HUES6 (cell line): ENCODE results near the gene LDB2.
A peak's percentile ranks its signal among the peaks of the same experiment; 100 is the strongest.

Experiments used
- H3K27ac ChIP-seq: 2 replicates; pipeline ENCODE4 v1.7.0; 2013; ENCODE audit warnings: low read depth, mild to moderate bottlenecking, low read length, inconsistent platforms
- H3K27me3 ChIP-seq: 2 replicates; pipeline ENCODE4 v1.6.1; 2013; ENCODE audit warnings: low read length; ENCODE audit not compliant: control insufficient read depth, insufficient read depth
- H3K36me3 ChIP-seq: 2 replicates; pipeline ENCODE4 v1.6.1; 2013; ENCODE audit warnings: low read length; ENCODE audit not compliant: control insufficient read depth, insufficient read depth
- H3K4me1 ChIP-seq: 2 replicates; pipeline ENCODE4 v1.6.1; 2013; ENCODE audit warnings: low read length; ENCODE audit not compliant: control insufficient read depth, insufficient read depth
- H3K4me3 ChIP-seq: 2 replicates; pipeline ENCODE4 v1.5.1; 2013; ENCODE audit warnings: low read depth, low read length
- H3K9ac ChIP-seq: one replicate; pipeline ENCODE4 v1.6.1; 2013; ENCODE audit warnings: mild to moderate bottlenecking, low read length
- H3K9me3 ChIP-seq: 2 replicates; pipeline ENCODE4 v1.6.1; 2013; ENCODE audit warnings: low read depth, low read length; ENCODE audit not compliant: control insufficient read depth, insufficient read depth

The LDB2 gene

DNA sequence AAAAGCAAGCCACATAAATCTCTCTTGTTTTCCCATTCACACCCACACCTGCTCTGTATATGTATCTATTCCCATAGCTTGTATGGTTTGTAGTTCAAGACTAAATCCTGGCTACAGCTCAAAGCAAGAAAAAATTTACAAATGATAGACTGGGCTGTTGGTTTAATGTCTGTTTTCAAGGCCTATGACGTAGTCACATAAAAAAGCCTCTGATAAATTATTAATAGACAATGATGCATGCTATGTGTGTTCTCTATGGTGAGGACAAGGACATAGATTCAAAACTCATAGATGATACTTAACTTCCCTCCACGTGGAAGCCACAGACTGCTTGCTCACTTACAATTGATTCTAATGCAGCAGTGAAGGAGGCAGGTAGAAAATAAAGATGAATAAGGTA is 194.0 kb downstream of the LDB2 start:
- H3K27me3 ChIP-seq, result no peaks in the 10 kb centered on the region
- H3K9ac ChIP-seq, result no peak overlapping the region
- no peaks in the 10 kb centered on the region for H3K36me3 ChIP-seq
- peaks cover 6% of the 10 kb centered on the region; the same call in 1 of the 2 replicates for H3K4me1 ChIP-seq
- H3K27ac ChIP-seq, result no peak overlapping the region
- H3K9me3 ChIP-seq, result no peaks in the 10 kb centered on the region
- no peak overlapping the region for H3K4me3 ChIP-seq

DNA sequence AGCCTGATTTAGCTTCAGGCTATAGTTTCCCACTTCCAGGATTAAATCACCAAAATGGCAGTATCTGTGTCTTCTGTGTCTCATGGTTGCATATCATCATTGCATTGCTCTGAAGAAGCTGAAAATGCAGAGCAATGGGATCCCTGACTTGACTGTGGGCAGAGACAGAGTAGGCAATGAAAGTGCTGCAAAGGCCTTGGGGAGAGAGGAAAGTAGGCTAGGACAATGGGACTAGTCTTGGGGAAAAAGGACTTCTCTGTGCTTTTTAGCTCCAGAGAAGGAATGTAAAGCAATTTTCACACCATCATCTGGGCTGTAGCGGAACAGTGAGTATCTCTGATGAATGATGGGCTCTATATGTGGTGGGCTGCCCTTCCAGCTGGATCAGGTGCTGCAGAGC is 202.5 kb downstream of the LDB2 start:
- no peak overlapping the region for H3K4me3 ChIP-seq
- no peak overlapping the region for H3K9ac ChIP-seq
- no peaks in the 10 kb centered on the region for H3K36me3 ChIP-seq
- H3K27ac ChIP-seq, result peak overlapping the region; percentile 53; the same call in 1 of the 2 replicates
- peaks cover 40% of the 10 kb centered on the region for H3K4me1 ChIP-seq
- H3K27me3 ChIP-seq, result no peaks in the 10 kb centered on the region
- no peaks in the 10 kb centered on the region for H3K9me3 ChIP-seq

DNA sequence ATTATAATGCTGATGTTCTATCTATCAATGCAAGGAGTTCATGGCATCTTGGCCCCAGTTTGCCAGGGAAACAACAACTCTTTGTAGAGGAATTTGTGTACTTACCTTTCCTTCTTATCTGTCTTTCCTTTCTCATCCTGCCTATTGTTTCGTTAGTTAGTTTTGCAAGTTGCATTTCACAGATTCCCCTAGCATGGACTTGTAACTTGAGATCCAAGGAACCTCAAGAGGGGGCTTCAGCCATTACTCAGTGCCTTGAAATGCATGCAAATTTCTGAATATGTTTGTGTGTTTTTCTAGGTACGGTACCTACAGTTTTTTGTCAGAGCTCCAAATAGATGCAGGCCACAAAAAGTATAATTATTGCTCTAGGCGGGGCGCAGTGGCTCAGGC is 203.6 kb downstream of the LDB2 start:
- Histone ChIP-seq H3K36me3 (no peaks in the 10 kb centered on the region), H3K9me3 (no peaks in the 10 kb centered on the region), H3K4me3 (peak overlapping the region; percentile 2; the same call in 1 of the 2 replicates), H3K9ac (no peak overlapping the region), H3K27ac (peak overlapping the region; percentile 53), H3K4me1 (peaks cover 40% of the 10 kb centered on the region), H3K27me3 (no peaks in the 10 kb centered on the region)

DNA sequence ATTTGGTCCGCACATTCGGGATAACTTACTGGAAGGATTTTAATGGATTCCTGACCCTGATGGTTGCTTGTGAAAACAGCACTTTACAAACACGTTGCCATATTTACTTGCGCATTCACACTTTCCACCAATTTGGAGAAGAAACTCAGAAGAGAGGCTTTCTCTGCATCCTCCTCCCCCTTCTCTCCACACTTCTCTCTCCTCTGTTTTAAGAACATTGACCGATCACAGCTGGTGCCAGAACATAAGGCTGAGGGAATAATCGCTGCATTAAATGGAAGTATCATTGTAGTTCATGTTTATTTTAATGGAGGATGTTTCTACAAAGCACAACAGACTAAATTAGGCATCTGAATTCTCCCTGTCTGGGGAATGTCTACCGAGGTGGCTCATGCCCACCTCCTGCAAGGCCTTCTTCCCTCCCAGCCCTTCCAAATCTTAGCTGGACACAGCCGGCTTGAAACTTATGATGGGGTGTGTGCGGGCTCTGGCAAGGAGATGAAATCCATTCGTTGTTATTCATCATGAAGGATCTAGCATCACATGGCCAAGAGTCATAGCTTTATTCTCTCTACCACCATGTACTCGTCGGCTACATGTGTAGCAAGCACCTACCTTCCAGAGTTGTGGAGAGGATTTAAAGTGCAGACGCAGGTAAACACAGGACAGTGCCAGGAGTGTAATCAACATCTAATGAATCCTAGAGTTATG is 204.1 kb downstream of the LDB2 start:
- Histone ChIP-seq H3K4me1 (peaks cover 40% of the 10 kb centered on the region), H3K9me3 (no peaks in the 10 kb centered on the region)

DNA sequence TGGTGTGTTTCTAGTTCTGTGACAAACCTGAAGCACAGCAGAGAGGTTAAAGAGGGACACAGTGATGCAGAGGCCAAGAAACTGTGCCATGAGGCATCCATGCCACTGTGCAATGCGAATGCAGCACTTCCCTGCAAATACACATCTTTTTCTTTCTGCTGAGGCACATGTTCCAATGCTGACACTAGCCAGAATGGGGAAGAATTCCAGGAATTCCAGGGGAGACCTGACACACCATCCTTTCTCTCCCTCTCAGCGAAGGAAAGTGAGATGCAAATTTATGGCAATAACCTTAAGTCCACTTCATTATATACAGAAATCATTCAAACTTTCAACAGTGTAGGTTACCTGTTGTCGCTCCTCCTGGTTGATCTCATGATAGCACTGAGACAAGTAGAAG is 204.8 kb downstream of the LDB2 start:
- Histone ChIP-seq H3K4me1 (peaks cover 40% of the 10 kb centered on the region), H3K36me3 (no peaks in the 10 kb centered on the region), H3K9me3 (no peaks in the 10 kb centered on the region), H3K9ac (no peak overlapping the region), H3K27ac (peak overlapping the region; percentile 53; the same call in 1 of the 2 replicates), H3K27me3 (no peaks in the 10 kb centered on the region), H3K4me3 (no peak overlapping the region)

More for the DNA sequence above, 204.1 kb downstream of the LDB2 start:
- Histone ChIP-seq H3K4me3 (peak overlapping the region; percentile 2; the same call in 1 of the 2 replicates), H3K27ac (peak overlapping the region; percentile 53), H3K36me3 (no peaks in the 10 kb centered on the region), H3K27me3 (no peaks in the 10 kb centered on the region), H3K9ac (no peak overlapping the region)

DNA sequence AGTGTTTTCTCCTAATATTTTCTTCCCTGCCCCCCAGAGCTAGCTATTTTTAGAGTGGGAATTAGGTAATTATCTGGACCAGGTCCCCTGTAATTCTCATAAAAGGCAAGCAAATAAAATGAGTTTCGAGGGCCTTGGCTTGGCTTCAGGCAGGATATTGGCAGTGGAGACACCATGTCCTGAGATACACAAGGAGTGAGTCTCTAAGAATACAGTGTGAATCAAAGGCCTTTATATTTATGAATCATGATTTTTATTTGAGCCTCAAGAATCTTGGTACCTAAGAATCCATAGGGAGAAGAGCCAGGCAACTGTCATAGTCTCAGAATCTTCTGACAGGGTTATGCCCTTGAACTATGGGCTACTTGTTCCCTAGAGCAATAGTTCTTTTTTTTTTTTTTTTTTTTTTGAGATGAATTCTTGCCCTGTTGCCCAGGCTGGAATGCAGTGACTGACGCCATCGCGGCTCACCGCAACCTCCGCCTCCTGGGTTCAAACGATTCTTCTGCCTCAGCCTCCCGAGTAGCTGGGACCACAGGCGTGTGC is 205.4 kb downstream of the LDB2 start:
- Histone ChIP-seq H3K9me3 (no peaks in the 10 kb centered on the region), H3K27me3 (no peaks in the 10 kb centered on the region), H3K27ac (no peak overlapping the region), H3K4me1 (peaks cover 42% of the 10 kb centered on the region), H3K36me3 (no peaks in the 10 kb centered on the region), H3K9ac (no peak overlapping the region), H3K4me3 (no peak overlapping the region)

DNA sequence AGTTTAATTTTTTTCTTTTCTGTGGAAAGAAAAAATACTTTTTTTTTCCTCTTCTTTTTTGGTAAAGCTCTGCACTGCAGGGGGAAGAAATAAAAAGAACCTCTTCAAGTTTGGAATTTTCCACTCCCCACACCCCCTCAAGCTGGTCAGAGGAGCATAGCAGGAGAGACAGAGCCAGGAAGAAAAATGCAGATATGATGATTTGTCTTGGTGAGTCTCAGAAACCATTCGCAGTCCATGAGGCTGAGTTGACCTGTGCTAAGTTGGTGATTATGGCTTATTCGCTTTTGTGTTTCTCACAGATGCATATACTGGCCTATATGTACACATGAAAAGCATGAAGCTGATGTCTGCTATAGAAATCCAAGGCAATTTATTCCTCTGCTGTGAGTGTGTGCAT is 205.9 kb downstream of the LDB2 start:
- Histone ChIP-seq H3K36me3 (no peaks in the 10 kb centered on the region), H3K4me1 (peaks cover 44% of the 10 kb centered on the region), H3K9ac (no peak overlapping the region), H3K27ac (no peak overlapping the region), H3K9me3 (no peaks in the 10 kb centered on the region), H3K27me3 (no peaks in the 10 kb centered on the region), H3K4me3 (no peak overlapping the region)

DNA sequence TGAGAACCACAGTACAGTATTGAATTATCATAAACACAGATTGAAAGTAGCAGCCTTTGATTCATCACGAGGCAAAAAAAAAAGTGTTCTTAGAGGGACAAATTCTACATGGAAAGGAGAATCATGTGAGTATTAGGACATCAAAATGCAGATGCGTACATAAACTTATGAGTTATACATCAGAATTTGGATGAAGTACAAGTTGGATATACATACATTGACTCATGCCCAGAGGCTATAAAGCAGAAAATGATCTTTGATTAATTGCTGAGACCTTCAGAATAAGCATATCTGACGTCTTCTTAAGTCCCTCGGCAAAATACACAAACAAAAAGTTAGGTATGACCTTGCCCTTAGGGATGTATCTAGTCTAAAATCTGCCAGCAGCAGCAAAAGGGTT is 206.4 kb downstream of the LDB2 start:
- Histone ChIP-seq H3K4me3 (no peak overlapping the region), H3K9me3 (no peaks in the 10 kb centered on the region), H3K27me3 (no peaks in the 10 kb centered on the region), H3K36me3 (no peaks in the 10 kb centered on the region), H3K9ac (no peak overlapping the region), H3K27ac (no peak overlapping the region), H3K4me1 (peaks cover 44% of the 10 kb centered on the region)

DNA sequence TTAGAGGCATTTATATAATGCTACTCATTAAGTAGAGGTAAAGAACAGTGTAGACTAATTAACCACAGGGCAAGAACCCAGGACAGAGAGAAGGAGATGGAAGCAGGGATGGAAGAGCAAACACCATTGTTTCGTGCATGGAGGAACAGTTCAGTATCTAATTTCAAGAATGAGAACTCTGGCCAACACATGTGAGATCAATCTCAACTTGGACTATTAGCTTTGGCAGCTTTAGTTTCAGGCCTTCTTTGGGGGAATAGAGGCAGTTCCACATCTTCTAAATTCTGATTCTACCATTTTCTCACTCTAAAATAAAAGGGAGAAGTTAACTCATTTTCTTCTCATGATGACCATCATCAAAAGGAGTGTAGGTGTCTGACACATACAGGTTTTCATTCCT is 207.0 kb downstream of the LDB2 start:
- H3K4me1 ChIP-seq, result peaks cover 44% of the 10 kb centered on the region
- no peak overlapping the region for H3K27ac ChIP-seq
- no peaks in the 10 kb centered on the region for H3K9me3 ChIP-seq
- no peak overlapping the region for H3K9ac ChIP-seq
- H3K4me3 ChIP-seq, result no peak overlapping the region
- H3K36me3 ChIP-seq, result no peaks in the 10 kb centered on the region
- H3K27me3 ChIP-seq, result no peaks in the 10 kb centered on the region

DNA sequence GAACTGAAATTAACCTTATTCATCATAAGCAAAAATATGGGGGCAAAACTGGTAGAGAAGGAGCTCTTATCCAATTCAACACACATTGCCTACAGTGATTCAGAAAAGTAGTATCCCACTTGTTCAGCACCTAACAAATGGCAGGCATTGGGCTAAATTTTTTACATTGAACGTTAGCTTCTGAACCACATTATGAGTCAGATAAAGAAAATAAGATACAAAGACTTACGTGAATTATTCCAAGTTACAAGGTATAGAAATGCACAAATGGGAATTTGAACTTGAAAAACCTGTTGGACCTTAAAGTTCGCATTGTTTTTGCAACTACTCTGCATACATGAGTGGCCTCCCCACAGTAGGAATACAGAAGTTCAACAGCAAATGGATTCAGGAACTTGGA is 210.6 kb downstream of the LDB2 start:
- no peak overlapping the region for H3K4me3 ChIP-seq
- H3K9me3 ChIP-seq, result no peaks in the 10 kb centered on the region
- peaks cover 13% of the 10 kb centered on the region for H3K4me1 ChIP-seq
- H3K27me3 ChIP-seq, result no peaks in the 10 kb centered on the region
- no peaks in the 10 kb centered on the region for H3K36me3 ChIP-seq
- H3K9ac ChIP-seq, result no peak overlapping the region
- H3K27ac ChIP-seq, result no peak overlapping the region

DNA sequence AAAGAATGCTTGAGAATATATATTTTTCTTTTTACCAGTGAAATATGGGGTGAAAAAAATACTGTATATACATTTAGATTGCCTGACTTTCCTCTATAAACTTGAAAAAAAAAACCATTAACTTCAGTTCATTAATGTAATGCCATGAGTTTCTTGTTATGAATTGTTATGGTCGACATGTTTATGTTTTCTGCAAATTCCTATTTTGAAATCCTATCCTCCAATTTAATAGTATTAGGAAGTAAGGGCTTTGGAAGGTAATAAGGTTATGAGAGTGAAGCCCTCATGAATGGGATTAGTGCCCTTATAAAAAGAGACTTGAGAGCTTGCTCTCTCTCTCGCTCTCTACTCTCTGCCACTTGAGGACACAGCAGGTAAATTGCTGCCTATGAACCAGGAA is 211.4 kb downstream of the LDB2 start:
- H3K9ac ChIP-seq, result no peak overlapping the region
- no peaks in the 10 kb centered on the region for H3K27me3 ChIP-seq
- no peak overlapping the region for H3K4me3 ChIP-seq
- no peak overlapping the region for H3K27ac ChIP-seq
- no peaks in the 10 kb centered on the region for H3K9me3 ChIP-seq
- no peaks in the 10 kb centered on the region for H3K36me3 ChIP-seq
- peaks cover 6% of the 10 kb centered on the region; the same call in 1 of the 2 replicates for H3K4me1 ChIP-seq
